GM12878 (cell line): ENCODE data around the gene CDHR5. TPM values are rescaled to one million over a fixed set of nuclear protein-coding genes. Genes with fewer than 3 reads are reported as not detected.
"Not testable (repeated sequence)": the region's sequence is repeated elsewhere in the genome, so short reads cannot be mapped to it uniquely, and the experiment has no call there.

Experiments used
- ATAC-seq: fragments of 200-7000 bp; cut with Tn5 transposase; 3 replicates; pipeline ENCODE4 v1.9.1; 2020; ENCODE audit warnings: mild to moderate bottlenecking, moderate library complexity
- BruUV-seq: library from RNA; stranded (reverse); fragments of 400-500 nt; replicated peaks from 2 replicates; lab custom pipeline; 2021; lab: Mats Ljungman, UMichigan
- CTCF ChIA-PET: fragments of 300-600 bp; sonication (Branson Sonifier 250); formaldehyde crosslinking; extraction: SDS; loops from one replicate; lab custom pipeline; 2021; ENCODE audit warnings: inconsistent platforms; lab: Yijun Ruan, JAX
- POLR2A ChIA-PET: fragments of 350-600 bp; formaldehyde crosslinking; extraction: SDS; loops from one replicate; lab custom pipeline; 2021; ENCODE audit warnings: inconsistent platforms; lab: Charles Lee
- RAD21 ChIA-PET: fragments of 300-600 bp; sonication (Branson Sonifier 250); formaldehyde crosslinking; loops from one replicate; lab custom pipeline; 2023; ENCODE audit warnings: antibody characterized with exemption; ENCODE audit not compliant: unreplicated experiment; lab: Charles Lee
- SMC1A ChIA-PET: fragments of 300-600 bp; sonication (Branson Sonifier 250); formaldehyde crosslinking; loops from one replicate; lab custom pipeline; 2023; ENCODE audit not compliant: unreplicated experiment, uncharacterized antibody; lab: Charles Lee
- DNase-seq: peaks from one replicate; pipeline ENCODE4 v3.0.0-alpha.2; 2011; ENCODE audit warnings: low read depth, low spot score
- FAIRE-seq: peaks from 3 replicates; lab custom pipeline; 2011; peaks lifted over from hg19 to GRCh38; lab: Jason Lieb, UNC
- H2AFZ ChIP-seq: 2 replicates; pipeline ENCODE4 v1.6.0; 2011; ENCODE audit warnings: low read depth, low read length, control low read depth; ENCODE audit not compliant: control insufficient read depth
- H3K27ac ChIP-seq: 2 replicates; pipeline ENCODE4 v1.5.1; 2011; ENCODE audit warnings: control low read depth; ENCODE audit not compliant: control insufficient read depth, insufficient read depth
- H3K27me3 ChIP-seq, 2 experiments: replicated peaks in 1 of 2; 2 replicates each; pipeline versions ENCODE4 v1.6.0 to v1.6.1; 2011; ENCODE audit warnings: low read length in 1 of 2; ENCODE audit not compliant: control insufficient read depth in 2 of 2, insufficient read depth in 2 of 2
- H3K36me3 ChIP-seq, 2 experiments: 2 replicates each; pipeline ENCODE4 v1.5.1; 2011; ENCODE audit warnings: low read length in 1 of 2; ENCODE audit not compliant: control insufficient read depth in 2 of 2, insufficient read depth in 2 of 2
- H3K4me1 ChIP-seq: 2 replicates; pipeline ENCODE4 v1.6.1; 2011; ENCODE audit warnings: mild to moderate bottlenecking, low read length, moderate library complexity, mixed read lengths; ENCODE audit not compliant: control insufficient read depth, insufficient read depth
- H3K4me2 ChIP-seq: 2 replicates; pipeline ENCODE4 v1.6.0; 2011; ENCODE audit warnings: control low read depth; ENCODE audit not compliant: control insufficient read depth, insufficient read depth
- H3K4me3 ChIP-seq: fragments of 200-600 bp; sonication (generic); 2 replicates; pipeline ENCODE4 v1.5.1; 2016
- H3K79me2 ChIP-seq: 2 replicates; pipeline ENCODE4 v1.6.0; 2011; ENCODE audit warnings: low read length; ENCODE audit not compliant: control insufficient read depth, insufficient read depth
- H3K9ac ChIP-seq: 2 replicates; pipeline ENCODE4 v1.8.0; 2011; ENCODE audit warnings: low read length, control low read depth, mixed read lengths; ENCODE audit not compliant: control insufficient read depth, insufficient read depth
- H3K9me3 ChIP-seq: replicated peaks from 3 replicates; pipeline ENCODE4 v1.5.1; 2011; ENCODE audit warnings: mild to moderate bottlenecking, low read length; ENCODE audit not compliant: control insufficient read depth, insufficient read depth
- H4K20me1 ChIP-seq: 2 replicates; pipeline ENCODE4 v1.6.0; 2011; ENCODE audit not compliant: control insufficient read depth, insufficient read depth
- EED ChIP-seq: sonication (generic); IDR thresholded peaks from 2 replicates; pipeline ENCODE4 v1.6.1; 2016; ENCODE audit warnings: antibody characterized with exemption, low read depth
- GABPA ChIP-seq: IDR thresholded peaks from 2 replicates; pipeline ENCODE4 v1.6.1; 2014; ENCODE audit warnings: antibody characterized with exemption, low read depth, mild to moderate bottlenecking, inconsistent platforms
- HDAC6 ChIP-seq: fragments of 200-600 bp; sonication (generic); IDR thresholded peaks from one replicate; pipeline ENCODE4 v1.8.0; 2017; ENCODE audit warnings: antibody characterized with exemption; ENCODE audit not compliant: unreplicated experiment
- MXI1 ChIP-seq: fragments of 150-350 bp; IDR thresholded peaks from 2 replicates; pipeline ENCODE4 v1.6.1; 2011; ENCODE audit warnings: low read depth, mild to moderate bottlenecking, inconsistent platforms, low read length, improper control_type of control experiment
- PML ChIP-seq: IDR thresholded peaks from 2 replicates; pipeline ENCODE4 v1.6.1; 2012; ENCODE audit warnings: low read length, inconsistent platforms
- RAD51 ChIP-seq: fragments of 450-650 bp; IDR thresholded peaks from 2 replicates; pipeline ENCODE4 v1.6.1; 2016; ENCODE audit warnings: moderate library complexity, mild to moderate bottlenecking, inconsistent platforms
- SMAD5 ChIP-seq: IDR thresholded peaks from 2 replicates; pipeline ENCODE4 v1.6.1; 2016; ENCODE audit warnings: antibody characterized with exemption, low read depth
- TBL1XR1 ChIP-seq: IDR thresholded peaks from 2 replicates; pipeline ENCODE4 v1.6.1; 2012; ENCODE audit warnings: low read depth, low read length, improper control_type of control experiment
- TCF7 ChIP-seq: IDR thresholded peaks from 2 replicates; pipeline ENCODE4 v1.6.1; 2014; ENCODE audit warnings: antibody characterized with exemption, borderline replicate concordance
- YY1 ChIP-seq: IDR thresholded peaks from 2 replicates; pipeline ENCODE4 v1.6.1; 2011; ENCODE audit warnings: low read depth, mild to moderate bottlenecking, low read length
- ZNF217 ChIP-seq: fragments of 450-650 bp; IDR thresholded peaks from 2 replicates; pipeline ENCODE4 v1.6.1; 2017; ENCODE audit warnings: antibody characterized with exemption, mild to moderate bottlenecking
- WGBS: methylation state at CpG from one replicate; pipeline ENCODE4 v1.1.6; 2016; ENCODE audit warnings: low lambda C conversion rate; ENCODE audit not compliant: insufficient replicate concordance, insufficient coverage; ENCODE audit errors: missing lambda C conversion rate; 5-methylcytosine and 5-hydroxymethylcytosine counted together
- in situ Hi-C: fragments of 300-500 bp; cut with MboI; formaldehyde crosslinking; loops from 9 replicates; pipeline ENCODE4 v1.14.3; 2018; ENCODE audit warnings: mixed read lengths
- intact Hi-C: fragments of 100-400 bp; cut with micrococcal nuclease; formaldehyde crosslinking; loops from one replicate; pipeline ENCODE4 v1.14.2; 2022; ENCODE audit not compliant: unreplicated experiment
- polyA plus RNA-seq, 11 experiments: library from polyadenylated mRNA; depleted of rRNA in 4 of 11; unstranded in 6 of 11; stranded (reverse) in 5 of 11; fragments of >200 nt; fragmentation: Nextera tagmentation in 4 of 11; fragmentation: Illumina TruSeq in 1 of 11; extraction: Ambion mirVana in 4 of 11; extraction: Trizol in 1 of 11; gene quantifications; 1 replicate in 1 of 11; 2 replicates in 10 of 11; pipeline versions ENCODE4 v1.2.1 to v1.2.3, GENCODE V29; 2011 to 2016; ENCODE audit warnings: inconsistent platforms in 2 of 11, missing spikeins in 2 of 11, low read depth in 1 of 11
- total RNA-seq, 4 experiments: library from RNA; depleted of rRNA in 3 of 4; stranded (reverse); fragments of >200 nt in 3 of 4; fragmentation: Illumina TruSeq in 1 of 4; extraction: Trizol in 1 of 4; gene quantifications; 2 replicates each; pipeline versions ENCODE4 v1.2.1 to v1.2.3, GENCODE V29; 2013 to 2021
- TF ChIP-seq, protein P1 (sequence below): fragments of 450-650 bp; IDR thresholded peaks from 2 replicates; pipeline ENCODE4 v1.6.1; 2016; ENCODE audit warnings: mild to moderate bottlenecking
- TF ChIP-seq, protein P2 (sequence below): fragments of 450-650 bp; IDR thresholded peaks from 2 replicates; pipeline ENCODE4 v1.6.1; 2017; ENCODE audit warnings: mild to moderate bottlenecking
- TF ChIP-seq, protein P3 (sequence below): fragments of 450-650 bp; conservative IDR thresholded peaks from 2 replicates; pipeline ENCODE4 v1.6.1; 2017; ENCODE audit warnings: mild to moderate bottlenecking, moderate library complexity

Gene CDHR5
- total and polyA plus RNA-seq, 10 of the 15 experiments (the other 5 are each of a cell fraction or from before 2014, with no cell fraction given): 0.06 TPM; not detected in 9

DNA sequence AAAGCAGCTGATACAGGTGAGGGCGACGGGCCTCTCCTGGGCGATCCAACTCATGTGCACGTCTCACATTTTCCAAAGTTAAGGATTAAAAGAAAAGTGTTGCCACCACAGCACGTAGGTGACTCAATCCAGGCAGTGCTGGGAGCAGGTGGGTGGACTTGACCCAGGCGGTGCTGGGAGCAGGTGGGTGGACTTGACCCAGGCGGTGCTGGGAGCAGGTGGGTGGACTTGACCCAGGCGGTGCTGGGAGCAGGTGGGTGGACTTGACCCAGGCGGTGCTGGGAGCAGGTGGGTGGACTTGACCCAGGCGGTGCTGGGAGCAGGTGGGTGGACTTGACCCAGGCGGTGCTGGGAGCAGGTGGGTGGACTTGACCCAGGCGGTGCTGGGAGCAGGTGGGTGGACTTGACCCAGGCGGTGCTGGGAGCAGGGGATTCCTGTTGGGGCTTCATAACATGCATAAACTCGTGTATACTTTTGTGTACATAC, 23.0 kb upstream of the CDHR5 start:
- FAIRE-seq, H3K27ac ChIP-seq, RAD21 ChIA-PET, in situ Hi-C loops, H3K9me3 ChIP-seq, H4K20me1 ChIP-seq, POLR2A ChIA-PET, CTCF ChIA-PET, BruUV-seq, H3K27me3 ChIP-seq, H3K4me3 ChIP-seq, H3K79me2 ChIP-seq, intact Hi-C loops, H3K9ac ChIP-seq, ATAC-seq, H2AFZ ChIP-seq, DNase-seq, H3K36me3 ChIP-seq, H3K4me2 ChIP-seq, SMC1A ChIA-PET: not testable (repeated sequence)
- 96% methylated on average over 9 of the region's 14 CpGs for WGBS
- peaks cover 13% of the 10 kb centered on the region for H3K4me1 ChIP-seq

DNA sequence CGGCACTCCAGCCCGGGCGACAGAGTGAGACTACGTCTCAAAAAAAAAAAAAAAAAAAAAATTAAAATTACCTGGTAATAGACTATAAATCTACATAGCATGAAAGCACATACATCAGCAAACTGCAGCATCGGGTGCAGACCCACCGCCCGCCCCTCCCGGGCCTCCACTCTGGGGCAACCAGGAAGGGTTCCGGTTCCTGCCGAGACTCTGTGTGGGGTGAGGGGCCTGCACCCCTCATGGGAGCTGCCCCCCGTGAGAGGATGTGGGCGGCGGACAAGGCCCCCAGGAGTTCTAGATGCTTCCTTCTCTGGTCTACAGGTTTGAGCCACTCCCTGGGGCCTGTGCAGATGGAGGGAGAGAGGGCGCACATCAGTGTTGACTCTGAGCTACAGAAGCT, 21.5 kb upstream of the CDHR5 start:
- no peak overlapping the region for H3K4me2 ChIP-seq
- H3K9ac ChIP-seq: no peak overlapping the region
- WGBS: 78% methylated on average over 13 of the region's 14 CpGs
- intact Hi-C loops: no loop called here
- DNase-seq (no peak), FAIRE-seq (no peak), ATAC-seq (no peak; the same call in 2 of the 3 replicates)
- H3K9me3 ChIP-seq: no peaks in the 10 kb centered on the region
- POLR2A ChIA-PET: interaction anchor here (0.7 kb wide), 1 partner anchor 98 kb away, joined by 3 read pairs; no protein-coding TSS in a partner anchor
- SMC1A ChIA-PET: no interaction called here
- no peak overlapping the region for H3K4me3 ChIP-seq
- H3K79me2 ChIP-seq: no peaks in the 10 kb centered on the region
- H3K27me3 ChIP-seq: no peaks in the 10 kb centered on the region
- peak overlapping the region; percentile 37 for H3K27ac ChIP-seq
- H3K36me3 ChIP-seq: peaks cover 2 to 3% of the 10 kb centered on the region in 2 experiments; a peak in 3 of 4 replicates
- no TSS peak for BruUV-seq
- CTCF ChIA-PET: no interaction called here
- RAD21 ChIA-PET: no interaction called here
- H3K4me1 ChIP-seq: peaks cover 13% of the 10 kb centered on the region
- H4K20me1 ChIP-seq: no peaks in the 10 kb centered on the region
- no peak overlapping the region for H2AFZ ChIP-seq
- in situ Hi-C loops: no loop called here
- TF ChIP-seq, protein P1, sequence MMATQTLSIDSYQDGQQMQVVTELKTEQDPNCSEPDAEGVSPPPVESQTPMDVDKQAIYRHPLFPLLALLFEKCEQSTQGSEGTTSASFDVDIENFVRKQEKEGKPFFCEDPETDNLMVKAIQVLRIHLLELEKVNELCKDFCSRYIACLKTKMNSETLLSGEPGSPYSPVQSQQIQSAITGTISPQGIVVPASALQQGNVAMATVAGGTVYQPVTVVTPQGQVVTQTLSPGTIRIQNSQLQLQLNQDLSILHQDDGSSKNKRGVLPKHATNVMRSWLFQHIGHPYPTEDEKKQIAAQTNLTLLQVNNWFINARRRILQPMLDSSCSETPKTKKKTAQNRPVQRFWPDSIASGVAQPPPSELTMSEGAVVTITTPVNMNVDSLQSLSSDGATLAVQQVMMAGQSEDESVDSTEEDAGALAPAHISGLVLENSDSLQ: no peak
- TF ChIP-seq ZNF217 (no peak), EED (no peak), YY1 (no peak), TBL1XR1 (no peak), SMAD5 (no peak), PML (no peak), TCF7 (no peak), HDAC6 (no peak), MXI1 (no peak), GABPA (no peak), RAD51 (no peak)
- TF ChIP-seq, protein P2, sequence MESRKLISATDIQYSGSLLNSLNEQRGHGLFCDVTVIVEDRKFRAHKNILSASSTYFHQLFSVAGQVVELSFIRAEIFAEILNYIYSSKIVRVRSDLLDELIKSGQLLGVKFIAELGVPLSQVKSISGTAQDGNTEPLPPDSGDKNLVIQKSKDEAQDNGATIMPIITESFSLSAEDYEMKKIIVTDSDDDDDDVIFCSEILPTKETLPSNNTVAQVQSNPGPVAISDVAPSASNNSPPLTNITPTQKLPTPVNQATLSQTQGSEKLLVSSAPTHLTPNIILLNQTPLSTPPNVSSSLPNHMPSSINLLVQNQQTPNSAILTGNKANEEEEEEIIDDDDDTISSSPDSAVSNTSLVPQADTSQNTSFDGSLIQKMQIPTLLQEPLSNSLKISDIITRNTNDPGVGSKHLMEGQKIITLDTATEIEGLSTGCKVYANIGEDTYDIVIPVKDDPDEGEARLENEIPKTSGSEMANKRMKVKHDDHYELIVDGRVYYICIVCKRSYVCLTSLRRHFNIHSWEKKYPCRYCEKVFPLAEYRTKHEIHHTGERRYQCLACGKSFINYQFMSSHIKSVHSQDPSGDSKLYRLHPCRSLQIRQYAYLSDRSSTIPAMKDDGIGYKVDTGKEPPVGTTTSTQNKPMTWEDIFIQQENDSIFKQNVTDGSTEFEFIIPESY: no peak
- TF ChIP-seq, protein P3, sequence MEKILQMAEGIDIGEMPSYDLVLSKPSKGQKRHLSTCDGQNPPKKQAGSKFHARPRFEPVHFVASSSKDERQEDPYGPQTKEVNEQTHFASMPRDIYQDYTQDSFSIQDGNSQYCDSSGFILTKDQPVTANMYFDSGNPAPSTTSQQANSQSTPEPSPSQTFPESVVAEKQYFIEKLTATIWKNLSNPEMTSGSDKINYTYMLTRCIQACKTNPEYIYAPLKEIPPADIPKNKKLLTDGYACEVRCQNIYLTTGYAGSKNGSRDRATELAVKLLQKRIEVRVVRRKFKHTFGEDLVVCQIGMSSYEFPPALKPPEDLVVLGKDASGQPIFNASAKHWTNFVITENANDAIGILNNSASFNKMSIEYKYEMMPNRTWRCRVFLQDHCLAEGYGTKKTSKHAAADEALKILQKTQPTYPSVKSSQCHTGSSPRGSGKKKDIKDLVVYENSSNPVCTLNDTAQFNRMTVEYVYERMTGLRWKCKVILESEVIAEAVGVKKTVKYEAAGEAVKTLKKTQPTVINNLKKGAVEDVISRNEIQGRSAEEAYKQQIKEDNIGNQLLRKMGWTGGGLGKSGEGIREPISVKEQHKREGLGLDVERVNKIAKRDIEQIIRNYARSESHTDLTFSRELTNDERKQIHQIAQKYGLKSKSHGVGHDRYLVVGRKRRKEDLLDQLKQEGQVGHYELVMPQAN: no peak
